HG03439 (cell line): Measurements from ENCODE around the gene ANKRD33B.
"Not testable (repeated sequence)": the region's sequence is repeated elsewhere in the genome, so short reads cannot be mapped to it uniquely, and the experiment has no call there.

Experiments
- ATAC-seq: cut with Tn5 transposase; IDR thresholded peaks from one replicate; pipeline ENCODE4 v1.9.1; 2021; ENCODE audit warnings: mild to moderate bottlenecking, moderate library complexity; ENCODE audit not compliant: unreplicated experiment

The ANKRD33B gene

DNA sequence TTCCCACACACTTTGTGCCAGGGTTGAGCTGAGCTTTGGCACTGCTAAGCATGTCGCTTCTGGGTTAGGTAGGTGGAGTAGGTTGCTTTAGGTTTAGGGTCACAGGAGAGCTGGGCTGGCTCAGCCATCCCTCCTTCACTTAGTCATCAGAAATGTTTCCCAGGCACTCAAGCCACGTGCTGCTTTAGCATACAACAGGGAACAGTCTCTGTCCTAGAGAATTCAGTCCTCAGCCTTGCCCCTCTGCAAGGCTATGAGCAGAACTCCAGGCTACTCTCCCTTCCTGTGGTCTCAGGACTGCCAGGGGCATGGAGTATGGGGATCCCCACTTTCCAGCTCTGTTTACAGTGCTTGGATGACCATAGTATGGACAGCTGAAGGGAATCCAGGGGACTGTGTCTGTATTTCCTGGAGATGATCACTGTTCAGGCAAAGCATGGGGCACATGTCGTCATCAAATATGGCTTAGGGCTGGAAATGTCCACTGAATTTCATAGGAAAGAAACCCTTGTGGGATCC lies 7.5 kb upstream of the ANKRD33B start:
- no peak for ATAC-seq

DNA sequence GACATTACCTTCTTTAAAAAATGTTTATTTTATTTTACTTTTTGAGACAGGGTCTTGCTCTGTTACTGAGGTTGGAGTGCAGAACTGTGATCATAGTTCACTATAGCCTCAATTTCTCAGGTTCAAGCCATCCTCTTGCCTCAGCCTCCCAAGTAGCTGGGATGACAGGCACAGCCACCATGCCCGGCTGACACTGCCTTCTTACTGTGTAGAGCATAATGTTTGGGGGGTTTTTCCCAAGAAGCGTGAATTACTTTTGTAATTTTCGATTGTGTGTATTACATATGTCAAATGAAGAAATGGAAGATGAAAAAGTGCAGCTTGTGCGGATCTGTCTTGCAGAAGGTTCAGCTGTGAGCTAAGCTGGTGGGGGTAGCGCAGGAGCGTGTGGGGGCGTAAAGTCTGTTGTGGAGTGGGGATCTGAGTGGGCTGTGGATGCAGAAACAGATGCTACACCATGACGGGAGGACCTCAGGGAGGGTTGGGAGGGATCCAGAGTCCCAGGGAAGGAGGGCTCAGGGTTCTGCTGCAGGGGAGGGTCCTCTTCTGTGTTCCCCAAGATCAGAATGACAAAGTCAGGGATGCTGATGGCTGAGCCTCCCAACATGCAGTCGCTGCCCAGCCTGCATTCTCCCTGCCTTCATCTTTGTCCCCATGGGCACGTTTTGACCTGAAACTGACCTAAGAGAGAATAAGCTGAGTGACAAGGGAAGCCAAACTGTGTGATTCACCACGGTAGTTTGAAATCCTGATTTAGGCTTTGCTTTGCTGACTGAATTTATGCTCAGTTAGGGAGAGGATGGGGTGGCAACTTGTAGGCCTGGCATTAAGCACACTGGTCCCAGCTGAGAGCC lies 6.8 kb upstream of the ANKRD33B start:
- no peak for ATAC-seq

DNA sequence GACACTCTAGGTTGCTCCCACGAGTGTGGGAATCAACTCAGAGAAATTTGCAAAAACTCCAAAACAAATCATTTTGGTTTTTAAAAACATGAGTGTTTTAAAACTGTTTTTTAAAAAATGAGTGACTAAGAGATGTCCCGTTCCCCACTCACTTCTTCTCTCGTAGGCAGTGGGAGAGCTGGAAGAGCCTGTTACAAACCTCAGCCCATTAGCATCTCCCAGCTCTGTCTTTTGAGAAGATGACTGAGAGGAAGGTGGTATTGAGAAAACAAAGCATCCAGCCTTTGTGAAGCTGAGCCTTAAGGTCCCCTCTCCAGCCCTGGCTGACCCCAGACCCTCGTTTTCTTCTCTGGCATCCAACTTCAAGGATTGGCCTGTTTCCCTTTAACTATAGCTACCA lies 4.7 kb upstream of the ANKRD33B start:
- ATAC-seq = no peak

DNA sequence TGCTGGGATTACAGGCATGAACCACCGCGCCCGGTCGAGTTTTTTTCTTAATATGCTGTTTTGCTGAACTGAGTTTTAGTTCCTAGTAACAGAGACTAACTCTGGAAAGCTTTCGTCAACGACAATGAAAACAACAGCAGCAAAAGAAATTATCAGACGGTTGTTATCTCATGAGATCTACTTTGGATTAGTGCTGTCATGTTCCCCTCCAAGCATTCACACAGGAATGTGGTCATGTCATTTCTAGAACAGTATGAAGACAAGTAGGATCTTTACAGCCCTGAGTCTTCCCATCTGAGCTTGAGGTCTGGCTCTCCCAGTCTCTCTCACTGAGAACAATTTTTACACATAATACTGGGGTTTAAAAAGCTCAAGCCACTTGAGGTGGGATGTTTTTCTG lies 4.0 kb upstream of the ANKRD33B start:
- ATAC-seq = no peak

DNA sequence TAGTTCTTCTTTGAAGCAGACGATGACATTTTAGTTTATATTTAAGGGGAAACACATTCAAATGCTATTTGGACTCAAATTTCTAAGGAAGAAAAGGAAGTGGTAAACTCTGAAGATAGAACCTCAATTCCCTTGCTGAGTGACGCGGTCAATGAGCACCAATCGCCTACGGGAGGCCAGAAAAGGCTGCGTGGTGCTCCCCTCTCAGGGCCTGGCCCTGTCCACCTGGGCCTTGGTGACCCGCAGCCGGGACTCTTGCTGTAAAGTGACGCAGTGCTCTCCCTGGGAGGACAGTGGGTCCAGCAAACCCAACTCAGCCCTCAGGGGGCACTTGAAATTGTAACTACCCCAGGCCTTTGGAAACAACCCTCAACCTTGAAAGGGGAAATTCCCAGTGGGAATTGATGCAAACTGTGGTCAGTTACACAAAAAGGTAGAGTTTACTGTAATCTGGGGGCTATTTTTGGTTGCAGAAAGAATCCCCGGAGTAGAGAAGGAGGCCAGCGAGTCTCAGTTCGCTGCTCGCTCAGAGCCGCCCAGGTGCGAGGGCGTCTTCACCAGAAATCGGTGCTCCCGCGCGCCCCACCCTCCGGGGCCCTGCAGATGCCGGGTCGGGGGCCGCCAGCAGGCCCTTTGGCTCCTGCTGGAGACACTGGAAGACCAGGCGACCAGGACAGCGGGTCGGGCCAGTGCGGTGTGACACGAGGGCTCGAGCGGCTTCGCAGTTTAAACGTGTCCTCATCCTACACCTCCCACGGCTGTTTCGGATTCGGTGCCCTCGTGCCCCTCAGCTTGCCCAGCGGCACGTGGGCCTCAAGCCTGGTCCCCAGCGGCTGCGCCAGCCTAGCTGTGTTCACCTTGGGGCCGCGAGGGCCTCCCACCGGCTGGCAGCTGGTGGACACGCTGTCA lies 1.4 kb upstream of the ANKRD33B start:
- ATAC-seq = no peak

DNA sequence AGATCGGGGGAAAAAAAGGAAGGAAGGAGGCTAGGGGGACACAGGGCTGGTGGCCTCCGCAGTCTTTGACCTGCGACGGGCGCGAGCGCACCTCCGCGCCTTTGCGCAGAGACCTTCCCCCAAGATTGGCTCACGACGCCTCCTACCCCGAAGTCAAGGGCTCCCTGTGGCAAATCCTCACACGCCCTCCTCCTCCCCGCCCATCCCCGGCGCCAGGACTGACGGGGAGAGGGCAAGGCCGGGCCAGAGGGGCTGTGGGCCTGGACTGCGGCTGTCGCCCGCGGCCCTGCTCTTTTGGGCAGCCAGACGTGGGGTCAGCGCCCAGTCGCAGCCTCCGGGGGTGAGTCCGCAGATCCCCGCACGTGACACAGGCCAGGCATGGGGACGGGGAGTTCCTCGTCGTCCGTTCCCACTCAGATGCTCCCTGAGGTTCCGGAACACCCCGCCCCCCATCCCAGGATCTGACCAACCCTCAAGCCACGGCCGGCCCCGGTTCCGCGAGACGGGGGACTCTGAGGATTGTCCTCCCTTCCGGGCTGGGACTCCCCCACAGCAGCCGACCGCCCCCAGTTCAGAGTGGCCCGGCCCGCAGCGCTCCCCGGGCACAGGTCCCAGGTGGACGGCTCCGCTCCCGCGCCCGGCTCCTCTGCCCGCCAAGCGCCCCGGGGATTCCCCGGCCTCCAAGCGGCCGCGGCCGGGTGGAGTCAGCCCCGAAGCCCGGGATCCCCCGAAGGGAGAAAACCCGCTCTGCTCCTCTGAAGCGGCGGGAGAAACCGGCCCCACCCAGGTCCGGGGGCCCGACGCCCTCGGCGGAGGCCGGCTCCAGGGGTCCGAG lies 543 bp upstream of the ANKRD33B start:
- peak; percentile 36 for ATAC-seq

DNA sequence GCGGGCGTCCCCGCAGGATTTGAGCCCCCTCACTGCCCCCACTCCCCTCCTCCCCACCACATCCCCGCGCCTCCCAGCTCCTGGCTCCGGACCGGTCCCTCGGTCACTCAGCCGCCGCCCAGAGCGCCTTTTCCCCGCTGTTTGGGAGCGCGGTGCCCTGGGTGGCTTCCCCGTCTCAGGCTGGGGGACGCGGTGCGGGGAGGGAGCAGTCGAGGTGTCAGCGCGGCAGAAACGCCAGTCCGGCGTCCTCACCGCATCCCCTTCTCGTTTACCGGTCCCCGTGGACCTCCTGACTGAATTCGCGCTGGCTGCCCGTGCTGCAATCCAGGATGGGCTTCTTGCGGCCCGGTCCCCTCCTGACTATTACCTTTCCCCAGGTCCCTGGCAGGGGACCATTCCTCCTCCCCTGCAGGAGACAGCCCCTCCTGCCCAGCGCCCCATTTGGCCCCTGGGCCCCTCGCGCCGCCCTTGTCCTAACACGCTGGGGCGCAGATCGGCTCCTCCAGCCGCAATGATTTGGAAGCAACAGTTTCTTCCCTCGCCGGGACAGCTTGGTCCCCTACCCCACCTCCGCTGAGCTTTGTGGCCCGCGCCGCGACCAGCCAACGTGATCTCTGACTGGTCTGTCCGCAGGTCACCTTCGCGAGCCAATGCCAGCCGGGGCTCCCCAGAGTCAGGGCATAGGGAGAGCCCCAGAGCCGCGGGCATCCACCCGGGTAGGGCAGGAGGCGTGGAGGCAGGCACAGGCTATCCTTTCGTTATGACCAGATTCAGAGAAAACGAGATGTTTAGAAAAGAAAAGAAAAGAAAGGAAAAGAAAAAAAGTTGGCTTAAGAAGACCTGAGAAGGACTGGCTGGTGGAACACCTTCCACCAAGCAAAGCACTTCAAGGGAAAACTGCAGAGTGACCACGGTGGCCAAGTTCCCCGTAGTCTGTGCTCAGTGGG lies 1.2 kb downstream of the ANKRD33B start:
- no peak for ATAC-seq

DNA sequence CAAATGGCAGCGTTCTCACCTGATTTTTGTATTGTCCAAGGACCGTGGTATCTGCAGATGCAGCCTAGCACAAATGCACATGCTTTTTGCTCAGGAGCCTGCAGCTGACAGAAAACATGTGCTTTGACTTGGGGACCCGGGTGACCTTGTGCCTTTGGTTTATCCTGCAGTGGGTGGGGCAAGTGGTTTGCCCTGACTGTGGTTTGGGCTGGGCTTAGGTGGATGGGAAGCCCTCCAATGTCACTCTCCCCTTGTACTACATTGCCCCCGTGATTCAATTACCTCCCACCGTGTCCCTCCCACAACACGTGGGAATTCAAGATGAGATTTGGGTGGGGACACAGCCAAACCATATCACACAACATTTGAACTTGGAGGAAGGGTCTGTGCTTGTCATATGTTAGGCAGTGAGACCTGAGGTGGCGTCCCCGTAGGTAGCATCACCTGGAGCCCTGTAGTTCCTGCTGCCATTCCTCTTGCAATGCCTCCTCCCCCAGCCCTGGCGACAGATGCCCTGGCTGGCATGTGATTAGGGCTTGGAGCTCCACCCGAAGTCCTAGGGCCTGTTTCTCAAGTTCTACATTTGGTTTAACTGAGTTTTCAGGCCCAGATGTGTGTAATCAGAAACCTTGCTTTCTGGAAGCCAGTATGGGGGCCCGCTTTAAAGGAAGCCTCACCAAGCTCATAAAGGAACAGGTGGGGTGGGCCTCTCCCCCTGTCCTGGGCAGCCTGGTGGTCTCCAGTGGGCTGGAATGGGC lies 2.1 kb downstream of the ANKRD33B start:
- no peak for ATAC-seq

DNA sequence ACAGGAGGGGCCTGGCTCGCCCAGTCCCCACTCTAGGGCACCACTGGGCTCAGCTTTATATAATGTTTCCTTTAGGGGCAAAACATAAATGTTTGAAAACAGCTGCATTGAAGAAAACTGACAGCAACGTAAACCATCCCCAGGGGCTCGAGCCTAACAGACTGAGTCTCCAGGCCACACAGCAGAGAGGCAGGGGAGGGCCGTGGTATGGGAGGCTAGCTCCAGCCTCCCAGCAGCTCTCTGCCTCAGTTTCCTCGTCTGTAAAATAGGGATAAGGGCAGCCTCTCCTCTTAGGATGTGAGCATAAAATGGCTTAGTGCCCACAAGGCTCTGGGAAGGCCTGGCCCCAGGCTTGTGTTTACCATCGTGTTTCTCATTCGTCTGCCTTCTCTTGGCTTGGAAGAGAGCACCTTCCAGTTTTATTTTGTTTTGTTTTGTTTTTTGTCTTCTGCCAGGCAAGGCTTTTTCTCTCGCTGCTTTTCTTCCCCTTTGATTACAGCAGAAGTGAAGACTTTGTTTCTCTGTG lies 2.7 kb downstream of the ANKRD33B start:
- ATAC-seq = no peak

DNA sequence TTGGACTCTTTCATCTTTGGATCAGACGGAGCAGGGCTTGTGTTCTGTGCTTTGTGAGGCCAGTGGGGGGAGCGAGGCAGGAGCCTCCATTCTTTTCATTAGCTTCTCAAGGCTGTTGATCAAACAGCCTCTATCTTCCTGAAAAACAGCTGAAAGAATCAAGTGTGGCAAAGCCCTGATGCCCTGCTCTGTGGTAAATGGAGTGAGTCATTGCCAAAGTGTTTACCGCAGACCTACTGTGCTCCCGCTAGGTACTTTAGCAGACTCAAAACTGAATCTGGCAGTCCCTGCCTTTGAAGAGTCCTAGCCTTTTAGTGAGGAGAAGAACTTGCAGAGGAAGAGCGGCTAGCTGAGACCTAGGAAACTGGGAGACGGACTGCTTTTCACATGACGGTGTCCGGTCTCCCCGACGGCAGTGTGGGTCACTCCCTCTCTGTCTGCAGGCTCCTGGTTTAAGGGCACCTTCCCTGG lies 3.3 kb downstream of the ANKRD33B start:
- ATAC-seq = no peak

DNA sequence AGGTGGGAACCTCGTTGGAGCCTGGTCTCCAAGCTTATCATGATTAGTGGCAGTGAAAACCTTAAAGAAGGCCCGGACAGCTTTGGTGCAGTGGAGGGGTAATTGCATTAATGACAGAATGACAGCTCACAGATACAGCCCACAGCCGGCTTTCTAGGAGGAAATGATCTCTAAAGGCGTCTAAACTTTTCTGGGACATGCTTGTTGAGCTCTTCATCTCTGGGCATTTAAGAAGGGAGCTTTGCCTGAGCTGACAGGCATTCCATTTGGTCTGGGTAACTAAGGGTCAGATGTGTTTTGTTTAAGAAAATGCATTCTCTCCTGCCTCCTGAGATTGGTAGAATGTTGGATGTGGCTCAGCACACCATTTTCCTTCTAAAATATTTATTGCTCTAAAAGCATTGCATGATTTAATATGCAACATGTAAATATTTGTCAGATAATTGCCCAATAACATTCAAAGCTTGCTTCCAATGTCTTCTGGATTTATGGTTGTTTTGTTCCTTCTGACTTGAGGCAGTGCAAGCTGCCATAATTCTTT lies 4.0 kb downstream of the ANKRD33B start:
- ATAC-seq = no peak

DNA sequence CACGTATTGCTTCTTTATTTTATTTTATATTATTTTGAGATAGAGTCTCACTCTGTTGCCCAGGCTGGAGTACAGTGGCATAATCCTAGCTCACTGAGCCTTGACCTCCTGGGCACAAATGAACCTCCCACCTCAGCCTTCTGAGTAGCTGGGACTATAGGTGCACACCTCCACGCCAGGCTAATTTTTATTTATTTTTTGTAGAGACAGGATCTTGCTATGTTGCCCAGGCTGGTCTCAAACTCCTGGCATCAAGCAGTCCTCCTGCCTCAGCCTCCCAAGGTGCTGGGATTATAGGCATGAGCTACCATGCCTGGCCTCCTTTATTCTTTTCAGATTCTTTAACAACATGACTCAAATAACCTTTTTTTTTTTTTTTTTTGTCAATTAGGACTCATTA lies 6.7 kb downstream of the ANKRD33B start:
- not testable (repeated sequence) for ATAC-seq

DNA sequence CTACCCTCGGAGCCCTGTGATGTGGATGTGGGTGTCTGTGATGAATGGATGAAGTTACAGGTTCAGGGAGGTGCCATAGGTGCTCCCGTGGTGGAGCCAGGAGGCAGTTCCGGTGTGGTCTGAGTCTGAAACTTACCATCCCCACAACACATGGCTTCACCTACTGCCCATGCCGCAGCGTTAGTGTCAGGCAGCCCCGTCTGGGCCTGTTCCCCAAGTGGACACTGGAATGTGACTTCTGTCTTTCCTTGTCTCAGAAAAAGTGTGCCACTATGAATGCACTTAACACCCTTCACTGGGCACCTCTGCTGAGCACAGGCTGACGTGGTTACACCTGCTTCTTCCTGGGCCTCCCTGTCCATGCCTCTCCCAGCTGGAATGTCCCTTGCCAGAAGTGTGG lies 8.6 kb downstream of the ANKRD33B start:
- no peak for ATAC-seq

DNA sequence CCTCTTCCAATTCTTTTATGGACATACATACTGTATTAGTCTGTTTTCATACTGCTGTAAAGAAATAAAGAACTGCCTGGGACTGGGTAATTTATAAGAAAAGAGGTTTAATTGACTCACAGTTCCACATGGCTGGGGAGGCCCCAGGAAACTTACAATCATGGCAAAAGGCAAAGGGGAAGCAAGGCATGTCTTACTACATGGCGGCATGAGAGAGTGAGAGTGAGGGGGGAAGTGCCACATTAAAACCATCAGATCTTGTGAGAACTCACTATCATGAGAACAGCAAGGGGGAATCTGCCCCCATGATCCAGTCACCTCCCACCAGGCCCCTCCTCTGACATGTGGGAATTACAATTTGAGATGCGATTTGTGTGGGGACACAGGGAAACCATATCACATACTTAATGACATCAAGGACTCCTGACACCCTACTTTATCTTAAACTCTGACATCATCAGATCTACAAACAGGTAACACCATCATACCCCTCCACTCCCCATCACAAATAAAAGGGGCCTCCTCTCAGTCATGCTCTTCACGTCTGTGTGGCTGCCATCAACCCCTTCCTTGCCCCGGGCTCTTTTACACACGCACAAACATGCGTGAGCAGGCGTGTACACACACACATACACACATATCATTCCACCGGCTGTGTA lies 9.7 kb downstream of the ANKRD33B start:
- no peak for ATAC-seq

DNA sequence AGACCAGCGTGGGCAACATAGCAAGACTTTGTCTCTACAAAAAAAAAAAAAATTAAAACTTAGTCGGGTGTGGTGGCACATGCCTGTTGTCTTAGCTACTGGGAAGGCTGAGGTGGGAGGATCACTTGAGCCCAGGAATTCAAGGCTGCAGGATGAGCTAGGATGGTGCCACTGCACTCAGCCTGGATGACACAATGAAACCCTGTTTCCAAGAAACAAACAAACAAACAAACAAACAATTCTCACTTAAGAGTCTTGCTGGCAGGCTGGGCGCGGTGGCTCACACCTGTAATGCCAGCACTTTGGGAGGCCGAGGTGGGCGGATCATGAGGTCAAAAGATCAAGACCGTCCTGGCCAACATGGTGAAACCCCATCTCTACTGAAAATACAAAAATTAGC lies 11.0 kb downstream of the ANKRD33B start:
- ATAC-seq = not testable (repeated sequence)

DNA sequence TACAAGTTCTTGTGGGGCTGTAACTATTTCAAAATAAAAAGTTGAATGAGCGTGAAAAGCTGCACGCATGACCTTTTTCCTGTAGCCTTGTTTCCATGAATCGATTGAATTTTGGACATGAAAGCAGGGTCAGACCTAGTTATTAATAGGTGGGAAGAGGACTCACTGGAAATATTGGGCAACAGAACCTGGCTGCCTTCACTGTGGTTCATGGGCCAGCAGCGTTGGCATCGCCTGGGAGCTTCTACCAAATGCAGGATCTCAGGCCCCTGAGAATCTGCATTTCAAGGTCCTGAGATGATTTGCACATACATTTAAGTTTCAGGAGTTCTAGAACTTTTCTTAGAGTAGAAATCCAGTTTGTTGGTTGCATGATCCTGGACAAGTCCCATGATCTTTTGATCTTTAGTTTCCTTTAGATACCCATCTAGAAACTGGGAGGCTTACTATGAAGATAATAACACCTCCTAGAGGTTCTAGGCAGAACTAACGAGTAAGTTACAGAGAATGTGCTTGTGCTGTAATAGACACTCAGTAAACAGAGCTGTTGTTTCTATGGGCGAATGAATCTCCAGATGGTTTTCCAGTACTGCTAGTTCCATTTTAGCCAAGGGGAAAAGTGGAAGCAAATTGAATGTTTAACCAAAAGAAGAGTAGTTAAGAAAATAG lies 12.4 kb downstream of the ANKRD33B start:
- no peak for ATAC-seq

DNA sequence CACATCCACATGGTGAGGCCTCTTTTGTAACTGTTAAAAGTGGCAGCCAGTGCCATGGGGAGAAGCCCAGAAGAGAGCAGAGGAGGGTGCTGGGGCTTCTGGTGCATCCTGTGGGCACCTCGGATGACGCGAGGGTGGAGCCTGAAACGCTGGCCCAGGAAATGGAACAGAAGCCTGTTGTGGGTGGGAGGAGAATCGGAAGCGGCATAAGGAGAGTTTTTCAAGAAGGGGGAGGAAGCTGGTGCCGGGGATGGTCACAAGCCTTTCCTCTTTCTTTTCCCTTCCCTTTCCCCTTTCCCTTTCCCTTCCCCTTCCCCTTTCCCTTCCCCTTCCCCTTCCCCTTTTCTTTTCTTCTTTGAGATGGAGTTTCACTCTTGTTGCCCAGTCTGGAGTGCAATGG lies 12.9 kb downstream of the ANKRD33B start:
- ATAC-seq = no peak
